GM19238 (cell line): ENCODE measurements around the gene AKT3.

Experiments
- DNase-seq: peaks from one replicate; pipeline ENCODE4 v3.0.0; 2011; ENCODE audit warnings: low spot score; ENCODE audit not compliant: insufficient read length

AKT3 gene

GRCh38 chr1:243490748-243491686 lies 359.0 kb downstream of the AKT3 start:
- no peak for DNase-seq

- no peak for DNase-seq
Measured at GRCh38 chr1:243489681-243490546, 360.1 kb downstream of the AKT3 start.

- no peak for DNase-seq
Measured at GRCh38 chr1:243489158-243489527, 360.9 kb downstream of the AKT3 start.

GRCh38 chr1:243488459-243489157 lies 361.4 kb downstream of the AKT3 start:
- DNase-seq, result no peak

DNA sequence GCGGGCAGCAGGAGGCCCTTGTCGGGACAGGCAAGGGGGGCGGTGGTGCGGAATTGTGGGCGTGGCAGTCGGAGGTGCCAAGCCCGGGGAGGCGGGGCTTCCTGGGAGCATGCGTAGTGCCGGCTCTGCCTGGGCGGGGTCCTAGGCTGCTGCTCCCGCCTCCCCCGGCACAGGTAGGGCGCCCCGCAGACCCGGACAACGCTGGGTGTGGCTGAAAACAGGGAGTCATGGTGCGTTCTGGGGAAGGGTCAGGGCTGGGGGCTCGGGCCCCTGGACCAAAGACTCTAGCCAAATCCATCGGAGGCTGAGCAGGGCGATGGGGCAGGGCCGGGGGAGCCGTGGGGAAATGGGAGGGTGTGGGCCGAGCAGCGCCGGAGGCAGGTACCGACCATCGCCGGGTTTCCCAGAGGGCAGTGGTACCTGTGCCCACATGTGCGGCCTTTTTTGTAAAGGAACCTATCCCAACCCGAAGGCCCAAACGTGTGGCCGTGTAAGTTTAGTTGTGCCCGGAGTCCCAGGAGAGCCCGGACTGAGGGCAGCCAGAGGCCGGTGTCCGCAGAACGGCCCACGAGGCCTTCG lies 362.3 kb downstream of the AKT3 start:
- no peak for DNase-seq

DNA sequence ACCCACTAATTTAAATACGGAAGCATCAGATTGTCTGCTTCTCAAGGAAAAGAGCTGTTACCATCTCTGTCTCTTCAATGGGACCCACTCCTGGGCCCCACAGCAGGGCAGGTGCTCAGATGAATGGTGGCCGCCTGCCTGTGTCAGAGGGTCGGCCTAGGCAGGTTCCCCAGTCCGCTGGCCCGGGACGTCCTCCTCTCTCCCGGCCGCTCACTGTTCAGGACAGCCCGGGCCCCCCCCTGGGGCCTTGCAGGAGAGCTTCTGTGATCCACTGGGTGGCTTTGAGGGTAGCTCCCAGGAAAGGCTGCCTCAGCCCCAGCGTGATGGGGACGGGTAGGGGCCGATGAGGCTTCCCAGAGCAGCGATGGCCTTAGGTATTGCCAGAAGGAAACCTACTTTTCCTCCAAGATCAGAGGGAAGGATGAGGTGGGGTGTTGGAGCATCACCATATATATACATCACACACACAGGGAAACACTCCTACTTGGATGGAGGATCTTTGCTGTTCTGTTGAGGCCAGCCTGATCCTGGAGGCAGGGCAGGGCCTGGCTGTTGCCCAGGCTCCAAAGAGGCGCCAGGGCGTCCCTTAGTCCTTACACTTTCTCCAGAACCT lies 362.9 kb downstream of the AKT3 start:
- no peak for DNase-seq

GRCh38 chr1:243483952-243484351 lies 366.1 kb downstream of the AKT3 start:
- DNase-seq, result no peak

DNA sequence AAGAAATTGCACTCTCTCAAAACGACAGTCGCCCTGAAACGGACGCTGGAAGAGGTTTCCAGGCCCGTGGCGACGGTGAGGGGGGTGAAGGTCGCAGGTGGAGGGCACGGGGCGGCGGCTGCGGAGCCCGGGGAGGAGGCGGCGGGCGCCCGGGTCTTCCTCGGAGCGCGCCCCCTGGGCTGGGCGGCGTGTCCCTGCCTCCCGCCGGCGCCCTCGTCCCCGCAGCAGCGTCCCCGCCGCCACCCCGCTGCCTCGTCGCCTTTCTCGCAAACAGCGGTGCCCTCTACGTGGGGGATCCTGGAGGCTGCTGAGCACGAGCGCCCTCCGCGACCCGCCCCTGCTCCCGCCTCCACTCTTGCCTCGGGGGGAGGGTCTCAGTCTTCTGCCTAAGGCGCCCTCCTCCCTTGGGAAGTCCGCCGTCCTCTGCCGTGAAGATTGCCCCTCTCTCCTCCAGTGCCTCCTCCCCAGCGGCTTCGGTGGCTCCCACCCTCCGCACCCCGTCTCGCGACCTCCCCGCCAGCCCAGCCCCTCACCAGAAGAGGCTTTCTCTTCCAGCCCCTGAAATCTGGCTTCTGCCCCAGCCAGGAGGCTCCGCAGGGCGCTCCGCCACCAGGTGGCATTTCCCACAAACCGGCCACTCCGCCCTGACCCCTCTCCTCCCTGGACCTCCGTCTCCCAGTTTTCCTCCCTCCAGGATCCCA lies 366.8 kb downstream of the AKT3 start:
- DNase-seq, result no peak

- no peak for DNase-seq
Measured at GRCh38 chr1:243482141-243483022, 367.7 kb downstream of the AKT3 start.

- DNase-seq, result no peak
Measured at GRCh38 chr1:243481101-243481500, 368.9 kb downstream of the AKT3 start.

DNA sequence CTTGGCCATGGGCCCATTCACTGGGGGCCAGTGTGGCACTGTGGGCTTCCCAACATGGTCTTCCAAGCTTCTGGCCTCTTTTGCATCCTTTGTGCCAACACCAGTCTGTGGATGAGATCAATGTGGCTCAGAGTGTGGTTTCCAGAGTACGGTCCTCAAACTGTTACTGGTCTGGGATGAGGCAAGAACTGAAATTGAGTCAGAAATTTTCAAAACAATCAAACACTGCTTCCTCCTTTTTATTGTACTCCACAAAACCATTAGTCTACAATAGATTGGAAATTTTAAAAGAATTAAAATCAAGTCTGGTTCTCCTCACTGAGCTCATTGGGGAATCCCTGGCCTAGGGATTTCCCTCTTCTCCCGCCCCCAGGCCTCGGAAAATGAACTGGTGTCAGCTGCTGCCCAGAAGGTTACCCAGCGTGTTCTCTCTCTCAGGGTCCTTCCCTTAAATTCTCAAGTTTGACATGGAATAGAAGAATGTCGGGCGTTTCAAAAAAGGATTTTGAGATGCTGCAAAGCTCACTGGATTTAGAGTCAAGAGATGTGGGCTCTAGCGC lies 372.2 kb downstream of the AKT3 start:
- DNase-seq, result no peak

GRCh38 chr1:243475966-243476365 lies 374.1 kb downstream of the AKT3 start:
- DNase-seq, result no peak

GRCh38 chr1:243474906-243475305 lies 375.1 kb downstream of the AKT3 start:
- DNase-seq, result no peak

- no peak for DNase-seq
Measured at GRCh38 chr1:243474136-243474881, 375.7 kb downstream of the AKT3 start.

GRCh38 chr1:243473227-243474135 lies 376.6 kb downstream of the AKT3 start:
- DNase-seq, result no peak

GRCh38 chr1:243471754-243472745 lies 378.0 kb downstream of the AKT3 start:
- DNase-seq, result no peak
